Keratinocyte (primary cell): Measurements from ENCODE around the gene CFAP410. TPM values are rescaled to one million over a fixed set of nuclear protein-coding genes. Genes with fewer than 3 reads are reported as not detected.

Source experiments
- DNase-seq: peaks from one replicate; pipeline ENCODE4 v3.0.0-alpha.2; 2011; ENCODE audit warnings: low read depth, missing footprints, low spot score
- FAIRE-seq: peaks from 2 replicates; lab custom pipeline; 2011; peaks lifted over from hg19 to GRCh38; lab: Jason Lieb, UNC
- H2AFZ ChIP-seq: 2 replicates; pipeline ENCODE4 v1.6.0; 2012; ENCODE audit warnings: low read length, control low read depth, inconsistent platforms; ENCODE audit not compliant: control insufficient read depth
- H3K27ac ChIP-seq: 2 replicates; pipeline ENCODE4 v1.5.1; 2011; ENCODE audit warnings: low read length; ENCODE audit not compliant: control insufficient read depth, insufficient read depth
- H3K27me3 ChIP-seq: 3 replicates; pipeline ENCODE4 v1.6.0; 2011; ENCODE audit warnings: low read length; ENCODE audit not compliant: control insufficient read depth, insufficient read depth; ENCODE audit errors: extremely low read depth
- H3K36me3 ChIP-seq, 2 experiments: 2 replicates in 1 of 2; 3 replicates in 1 of 2; pipeline ENCODE4 v1.5.1; 2011; ENCODE audit warnings: low read length in 2 of 2, mild to moderate bottlenecking in 1 of 2; ENCODE audit not compliant: control insufficient read depth in 2 of 2, insufficient read depth in 2 of 2; ENCODE audit errors: extremely low read depth in 1 of 2
- H3K4me1 ChIP-seq: 3 replicates; pipeline ENCODE4 v1.5.1; 2011; ENCODE audit warnings: low read length; ENCODE audit not compliant: control insufficient read depth, insufficient read depth; ENCODE audit errors: extremely low read depth
- H3K4me2 ChIP-seq: 3 replicates; pipeline ENCODE4 v1.6.0; 2011; ENCODE audit warnings: low read depth, low read length; ENCODE audit not compliant: control insufficient read depth, insufficient read depth; ENCODE audit errors: extremely low read depth
- H3K4me3 ChIP-seq, 3 experiments: fragments of 200-600 bp in 1 of 3; sonication (generic) in 1 of 3; 2 replicates in 2 of 3; 3 replicates in 1 of 3; pipeline ENCODE4 v1.5.1; 2011 to 2016; ENCODE audit warnings: low read length in 3 of 3, mild to moderate bottlenecking in 3 of 3, control low read depth in 2 of 3, inconsistent platforms in 1 of 3, low read depth in 1 of 3, mixed read lengths in 1 of 3, mixed run types in 1 of 3, moderate library complexity in 1 of 3; ENCODE audit not compliant: control insufficient read depth in 2 of 3, insufficient read depth in 2 of 3; ENCODE audit errors: extremely low read depth in 1 of 3
- H3K79me2 ChIP-seq: 2 replicates; pipeline ENCODE4 v1.6.0; 2012; ENCODE audit warnings: low read length; ENCODE audit not compliant: control insufficient read depth, insufficient read depth
- H3K9ac ChIP-seq: 3 replicates; pipeline ENCODE4 v1.6.0; 2011; ENCODE audit warnings: low read length; ENCODE audit not compliant: control insufficient read depth, insufficient read depth; ENCODE audit errors: extremely low read depth
- H3K9me1 ChIP-seq: 3 replicates; pipeline ENCODE4 v1.6.0; 2011; ENCODE audit warnings: low read length; ENCODE audit not compliant: control insufficient read depth, insufficient read depth; ENCODE audit errors: extremely low read depth
- H3K9me3 ChIP-seq: 2 replicates; pipeline ENCODE4 v1.5.1; 2012; ENCODE audit warnings: low read depth, low read length; ENCODE audit not compliant: control insufficient read depth
- H4K20me1 ChIP-seq: 3 replicates; pipeline ENCODE4 v1.6.0; 2011; ENCODE audit warnings: low read length; ENCODE audit not compliant: control insufficient read depth, insufficient read depth; ENCODE audit errors: extremely low read depth
- EZH2 ChIP-seq: IDR thresholded peaks from one replicate; pipeline ENCODE4 v1.6.1; 2012; ENCODE audit warnings: inconsistent platforms, mild to moderate bottlenecking, low read length, moderate library complexity
- dilution Hi-C: fragments of 300-500 bp; cut with MboI; formaldehyde crosslinking; loops from one replicate; pipeline ENCODE4 v1.7.0; 2020; ENCODE audit warnings: low sequenced_read_pairs; ENCODE audit not compliant: extremely low pct_ligation_motif_present
- polyA plus RNA-seq, 5 experiments: library from polyadenylated mRNA; depleted of rRNA in 3 of 5; stranded (reverse) in 3 of 5; stranded (forward) in 1 of 5; unstranded in 1 of 5; fragments of >200 nt; gene quantifications; 1 replicate in 1 of 5; 2 replicates in 3 of 5; 3 replicates in 1 of 5; pipeline versions ENCODE4 v1.2.1 to v1.2.3, GENCODE V29; 2011 to 2012; ENCODE audit warnings: missing spikeins in 2 of 5, low read depth in 1 of 5, low replicate concordance in 1 of 5
- TF ChIP-seq, protein P1 (sequence below), 3 experiments: IDR thresholded peaks in 1 of 3; conservative IDR thresholded peaks in 1 of 3; optimal IDR thresholded peaks in 1 of 3; 2 replicates in 2 of 3; 3 replicates in 1 of 3; pipeline versions ENCODE3 to v1.5.1; 2011; ENCODE audit warnings: low read length in 3 of 3, mild to moderate bottlenecking in 3 of 3, moderate library complexity in 2 of 3, control low read depth in 1 of 3, inconsistent platforms in 1 of 3; ENCODE audit not compliant: insufficient read depth in 2 of 3; ENCODE audit errors: extremely low read depth in 1 of 3

Gene CFAP410
- polyA plus RNA-seq, 1 donor (not counting 4 experiments of a cell fraction or from before 2014, with no cell fraction given): 2.2 TPM

- no peak for TF ChIP-seq EZH2
- TF ChIP-seq, protein P1, sequence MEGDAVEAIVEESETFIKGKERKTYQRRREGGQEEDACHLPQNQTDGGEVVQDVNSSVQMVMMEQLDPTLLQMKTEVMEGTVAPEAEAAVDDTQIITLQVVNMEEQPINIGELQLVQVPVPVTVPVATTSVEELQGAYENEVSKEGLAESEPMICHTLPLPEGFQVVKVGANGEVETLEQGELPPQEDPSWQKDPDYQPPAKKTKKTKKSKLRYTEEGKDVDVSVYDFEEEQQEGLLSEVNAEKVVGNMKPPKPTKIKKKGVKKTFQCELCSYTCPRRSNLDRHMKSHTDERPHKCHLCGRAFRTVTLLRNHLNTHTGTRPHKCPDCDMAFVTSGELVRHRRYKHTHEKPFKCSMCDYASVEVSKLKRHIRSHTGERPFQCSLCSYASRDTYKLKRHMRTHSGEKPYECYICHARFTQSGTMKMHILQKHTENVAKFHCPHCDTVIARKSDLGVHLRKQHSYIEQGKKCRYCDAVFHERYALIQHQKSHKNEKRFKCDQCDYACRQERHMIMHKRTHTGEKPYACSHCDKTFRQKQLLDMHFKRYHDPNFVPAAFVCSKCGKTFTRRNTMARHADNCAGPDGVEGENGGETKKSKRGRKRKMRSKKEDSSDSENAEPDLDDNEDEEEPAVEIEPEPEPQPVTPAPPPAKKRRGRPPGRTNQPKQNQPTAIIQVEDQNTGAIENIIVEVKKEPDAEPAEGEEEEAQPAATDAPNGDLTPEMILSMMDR (optimal IDR thresholded peaks at IDR 0.05 in 1 of 3, IDR thresholded peaks at IDR 0.05 in 1 of 3, conservative IDR thresholded peaks at IDR 0.05 in 1 of 3; ENCODE audit: extremely low read depth in 1 of 3, insufficient read depth in 2 of 3, low read length in 3 of 3): no peak
- FAIRE-seq (no peak), DNase-seq (no peak)
- H3K4me3 ChIP-seq: no peak overlapping the region
- no peak overlapping the region for H3K27ac ChIP-seq
- H3K9ac ChIP-seq: no peak overlapping the region
- H3K4me2 ChIP-seq: no peak overlapping the region
- peaks cover 2 to 3% of the 10 kb centered on the region in 2 experiments for H3K36me3 ChIP-seq
- H2AFZ ChIP-seq: no peak overlapping the region
- no peaks in the 10 kb centered on the region for H3K4me1 ChIP-seq
- dilution Hi-C loops: no loop called here
- H4K20me1 ChIP-seq: no peaks in the 10 kb centered on the region
- no peaks in the 10 kb centered on the region for H3K27me3 ChIP-seq
- H3K9me1 ChIP-seq: no peaks in the 10 kb centered on the region
- no peaks in the 10 kb centered on the region for H3K9me3 ChIP-seq
- H3K79me2 ChIP-seq: no peaks in the 10 kb centered on the region
Observed at GRCh38 chr21:44330698-44331097, 8.5 kb downstream of the CFAP410 start.

GRCh38 chr21:44329971-44330681, 9.1 kb downstream of the CFAP410 start:
- Histone ChIP-seq H2AFZ (no peak overlapping the region), H4K20me1 (no peaks in the 10 kb centered on the region), H3K9ac (no peak overlapping the region), H3K9me1 (no peaks in the 10 kb centered on the region), H3K4me2 (no peak overlapping the region), H3K79me2 (no peaks in the 10 kb centered on the region), H3K27me3 (no peaks in the 10 kb centered on the region), H3K27ac (no peak overlapping the region), H3K4me1 (no peaks in the 10 kb centered on the region), H3K4me3 (no peak overlapping the region), H3K9me3 (no peaks in the 10 kb centered on the region), H3K36me3 (peaks cover 2 to 7% of the 10 kb centered on the region in 2 experiments)
- dilution Hi-C loops: no loop called here
- TF ChIP-seq, protein P1 (optimal IDR thresholded peaks at IDR 0.05 in 1 of 3, IDR thresholded peaks at IDR 0.05 in 1 of 3, conservative IDR thresholded peaks at IDR 0.05 in 1 of 3; ENCODE audit: extremely low read depth in 1 of 3, insufficient read depth in 2 of 3, low read length in 3 of 3): no peak
- TF ChIP-seq EZH2: no peak
- FAIRE-seq (no peak), DNase-seq (no peak)
